Loucy (cell line): ENCODE results near the gene UBTD2.

Source experiments
- EZH2phosphoT487 ChIP-seq: fragments of 200-600 bp; IDR thresholded peaks from 2 replicates; pipeline ENCODE4 v1.6.1; 2018; ENCODE audit warnings: antibody characterized with exemption, mild to moderate bottlenecking, moderate library complexity, borderline replicate concordance
- TF ChIP-seq, protein P1 (sequence below): fragments of 200-600 bp; sonication (generic); conservative IDR thresholded peaks from 2 replicates; pipeline ENCODE4 v1.5.1; 2014; ENCODE audit warnings: mild to moderate bottlenecking, antibody characterized with exemption, low read length

- TF ChIP-seq, protein P1, sequence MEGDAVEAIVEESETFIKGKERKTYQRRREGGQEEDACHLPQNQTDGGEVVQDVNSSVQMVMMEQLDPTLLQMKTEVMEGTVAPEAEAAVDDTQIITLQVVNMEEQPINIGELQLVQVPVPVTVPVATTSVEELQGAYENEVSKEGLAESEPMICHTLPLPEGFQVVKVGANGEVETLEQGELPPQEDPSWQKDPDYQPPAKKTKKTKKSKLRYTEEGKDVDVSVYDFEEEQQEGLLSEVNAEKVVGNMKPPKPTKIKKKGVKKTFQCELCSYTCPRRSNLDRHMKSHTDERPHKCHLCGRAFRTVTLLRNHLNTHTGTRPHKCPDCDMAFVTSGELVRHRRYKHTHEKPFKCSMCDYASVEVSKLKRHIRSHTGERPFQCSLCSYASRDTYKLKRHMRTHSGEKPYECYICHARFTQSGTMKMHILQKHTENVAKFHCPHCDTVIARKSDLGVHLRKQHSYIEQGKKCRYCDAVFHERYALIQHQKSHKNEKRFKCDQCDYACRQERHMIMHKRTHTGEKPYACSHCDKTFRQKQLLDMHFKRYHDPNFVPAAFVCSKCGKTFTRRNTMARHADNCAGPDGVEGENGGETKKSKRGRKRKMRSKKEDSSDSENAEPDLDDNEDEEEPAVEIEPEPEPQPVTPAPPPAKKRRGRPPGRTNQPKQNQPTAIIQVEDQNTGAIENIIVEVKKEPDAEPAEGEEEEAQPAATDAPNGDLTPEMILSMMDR, result no peak
- TF ChIP-seq EZH2phosphoT487, result no peak
Measured at GRCh38 chr5:172319708-172320441, 36.3 kb upstream of the UBTD2 start.
